NCI-H128 (cell line): Measurements from ENCODE around the gene MOB2.

Experiments
- DNase-seq: peaks from one replicate; lab custom pipeline; 2025; ENCODE audit not compliant: unreplicated experiment; lab: John Stamatoyannopoulos, UW

Gene MOB2

DNA sequence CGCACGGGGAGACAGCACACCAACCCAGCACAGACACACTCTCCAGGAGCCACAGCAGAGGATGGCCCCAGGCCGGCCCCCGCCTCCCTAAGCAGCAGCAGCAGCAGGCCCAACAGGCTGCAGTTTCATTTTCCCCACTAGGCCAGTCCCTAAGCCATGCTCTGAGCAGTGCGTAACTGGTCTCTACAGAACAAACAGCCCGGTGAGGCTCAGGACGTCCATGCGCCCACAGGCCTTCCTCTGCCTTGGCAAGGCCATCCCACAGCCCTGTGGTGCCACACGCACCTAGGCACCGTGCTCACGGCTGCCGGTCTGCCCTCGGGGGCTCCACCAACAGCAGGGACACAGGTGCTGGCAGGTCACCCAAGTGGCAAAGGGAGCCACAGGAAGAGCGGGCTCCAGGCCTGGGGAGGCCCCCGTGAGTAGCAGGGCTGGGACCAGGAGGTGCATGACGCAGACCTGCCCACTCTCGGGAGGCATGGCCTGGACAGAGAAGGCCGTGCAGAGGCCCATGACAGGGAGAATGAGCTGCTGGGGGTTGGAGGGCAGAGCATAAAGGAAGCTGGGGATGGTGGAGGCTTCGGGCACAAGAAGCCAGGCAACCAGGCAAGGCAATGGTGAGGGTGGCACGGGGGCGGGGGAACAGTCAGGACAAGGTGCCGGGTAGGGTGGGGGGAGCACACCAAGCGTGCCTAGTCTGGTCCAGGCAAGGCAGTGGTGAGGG, 1.4 kb upstream of the MOB2 start:
- DNase-seq, result no peak

DNA sequence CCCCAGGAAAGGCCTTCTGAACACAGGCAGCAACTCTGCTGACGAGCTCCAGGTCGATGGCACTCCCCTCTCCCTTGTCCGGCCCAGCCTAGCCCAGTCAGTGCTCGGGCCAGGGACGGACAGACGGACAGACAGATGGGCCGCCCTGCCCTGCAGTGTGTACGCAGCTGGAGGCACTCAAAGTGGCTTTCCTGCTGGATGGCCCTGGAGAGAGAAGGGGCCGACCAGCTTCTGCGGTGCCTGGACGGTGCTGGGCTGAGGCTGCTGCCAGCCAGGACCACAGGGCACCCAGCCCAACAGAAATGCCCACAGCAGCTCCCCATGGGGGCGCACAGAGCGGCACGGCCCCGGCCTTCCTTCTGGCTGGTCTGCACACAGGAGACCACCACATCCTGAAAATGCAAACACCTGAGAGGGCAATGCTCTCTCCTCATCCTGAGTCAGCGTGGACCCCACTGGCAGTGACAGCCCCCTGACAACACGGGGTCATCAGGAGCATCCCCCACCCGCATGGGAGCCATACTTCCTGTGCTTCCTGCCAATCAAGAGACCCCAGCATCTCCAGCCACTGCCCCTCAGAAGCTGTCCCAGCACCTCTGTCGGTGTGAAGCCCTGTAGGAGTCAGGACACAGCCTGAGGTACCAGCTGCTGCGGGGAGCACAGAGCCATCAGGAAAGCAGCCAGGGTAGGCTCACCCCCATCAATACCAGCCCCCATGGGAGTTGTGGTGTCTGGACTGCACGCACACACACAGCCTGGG, 692 bp upstream of the MOB2 start:
- no peak for DNase-seq

DNA sequence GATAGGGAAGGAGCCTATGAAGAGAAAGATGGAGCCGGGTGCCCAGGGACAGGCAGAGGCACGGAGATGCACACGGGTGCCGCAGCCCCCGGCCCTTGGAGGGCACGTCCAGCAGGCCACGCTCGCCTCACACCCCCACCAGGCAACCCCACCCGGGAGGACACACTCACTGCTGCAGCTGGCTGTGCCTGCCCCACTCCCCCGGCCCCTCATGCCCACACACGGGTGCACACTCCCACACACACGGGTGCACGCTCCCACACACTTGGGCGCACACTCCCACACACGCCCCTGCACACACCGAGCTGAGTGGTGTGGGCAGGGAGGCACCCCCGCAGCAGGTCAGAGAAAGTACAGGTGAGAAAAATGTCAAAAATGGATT, 1.1 kb downstream of the MOB2 start:
- DNase-seq, result no peak

DNA sequence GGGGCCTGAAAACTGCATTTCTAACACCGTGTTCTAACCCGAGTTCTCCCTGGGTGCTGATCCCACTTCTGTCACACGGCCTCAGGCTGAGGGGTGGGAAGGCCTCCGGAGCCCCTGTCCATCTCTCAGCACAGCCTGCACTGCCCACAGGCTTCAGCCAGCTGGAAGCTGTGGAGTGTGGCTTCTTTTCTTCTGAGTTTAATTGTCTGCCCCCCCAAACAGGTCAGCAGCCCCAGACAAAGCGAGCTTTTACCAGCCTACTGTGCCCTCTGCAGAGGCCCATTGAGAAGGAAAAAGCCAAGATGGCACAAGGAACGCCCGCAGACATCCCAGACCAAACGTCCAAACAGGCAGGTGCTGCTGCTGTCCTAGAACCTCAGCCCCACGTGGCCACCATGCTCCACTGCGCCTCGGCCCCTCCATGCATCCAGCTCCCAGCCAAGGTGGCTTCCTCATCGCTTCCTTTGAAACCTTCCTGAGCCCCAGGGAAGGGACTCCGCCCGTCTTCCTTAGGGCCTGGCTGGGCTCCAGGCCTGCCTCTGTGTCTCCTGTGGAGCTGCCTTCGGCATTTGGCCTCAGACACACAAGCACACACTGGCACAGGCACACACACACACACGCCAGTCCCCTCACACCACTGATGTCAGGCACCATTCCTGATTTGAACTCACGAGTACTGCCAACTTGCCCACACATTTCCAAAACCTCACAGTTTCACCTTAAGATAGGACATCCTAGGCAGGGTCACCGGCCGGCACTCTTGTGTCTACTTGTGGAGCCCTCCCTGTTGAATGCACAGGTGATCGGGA, 1.7 kb downstream of the MOB2 start:
- no peak for DNase-seq

DNA sequence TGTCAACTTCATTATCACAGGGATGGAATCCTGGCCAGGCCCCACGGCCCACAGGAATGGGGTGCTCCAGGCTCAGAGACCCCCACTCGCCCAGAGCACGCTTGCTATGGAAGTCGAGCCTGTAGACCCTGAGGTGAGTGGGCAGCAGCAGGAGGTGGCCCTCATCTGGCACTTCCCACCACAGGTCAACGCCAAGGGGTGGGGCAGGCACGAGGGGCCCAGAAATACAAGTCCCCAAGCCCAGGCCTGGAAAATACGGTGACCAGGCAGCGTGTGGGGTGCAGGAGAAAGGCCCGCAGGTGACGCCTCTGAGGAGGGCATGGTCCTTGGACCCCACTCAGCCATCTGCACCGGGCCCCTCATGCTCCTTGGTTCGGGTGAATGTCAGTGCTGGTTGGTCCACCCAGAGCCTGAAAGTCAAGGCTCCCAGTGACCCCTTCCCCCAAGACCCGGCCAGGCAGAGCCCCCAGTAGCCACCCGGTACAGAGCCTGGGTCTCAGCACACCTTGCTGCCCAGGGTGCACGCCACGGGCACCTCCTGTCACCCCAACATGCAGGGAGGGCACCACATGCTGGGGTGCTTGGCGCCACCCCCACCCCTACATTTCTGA, 2.4 kb downstream of the MOB2 start:
- DNase-seq, result no peak

DNA sequence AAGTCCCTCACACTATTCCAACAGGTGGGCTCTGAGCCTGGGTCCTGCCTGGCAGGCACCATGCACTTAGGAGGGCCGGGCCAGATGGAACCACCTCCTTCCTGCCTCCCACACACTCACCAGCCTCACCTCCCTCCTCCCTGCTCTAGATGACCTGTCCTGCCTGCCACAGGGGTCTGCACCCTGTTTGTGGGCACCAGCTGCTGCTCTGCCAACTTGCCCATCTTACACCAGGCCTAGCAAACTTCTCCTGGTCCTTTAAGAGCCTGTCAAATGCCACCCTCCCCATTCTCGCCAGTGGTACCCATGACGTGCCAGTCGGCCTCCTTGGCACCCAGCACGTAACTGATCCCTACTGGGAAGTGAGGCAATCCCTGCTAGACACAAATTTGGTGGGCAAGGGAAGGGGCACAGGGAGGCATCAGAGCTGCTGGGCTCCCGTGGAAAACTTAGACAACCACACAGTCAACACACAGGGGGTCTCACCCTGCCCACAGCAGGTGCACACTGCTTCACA, 3.1 kb downstream of the MOB2 start:
- no peak for DNase-seq

DNA sequence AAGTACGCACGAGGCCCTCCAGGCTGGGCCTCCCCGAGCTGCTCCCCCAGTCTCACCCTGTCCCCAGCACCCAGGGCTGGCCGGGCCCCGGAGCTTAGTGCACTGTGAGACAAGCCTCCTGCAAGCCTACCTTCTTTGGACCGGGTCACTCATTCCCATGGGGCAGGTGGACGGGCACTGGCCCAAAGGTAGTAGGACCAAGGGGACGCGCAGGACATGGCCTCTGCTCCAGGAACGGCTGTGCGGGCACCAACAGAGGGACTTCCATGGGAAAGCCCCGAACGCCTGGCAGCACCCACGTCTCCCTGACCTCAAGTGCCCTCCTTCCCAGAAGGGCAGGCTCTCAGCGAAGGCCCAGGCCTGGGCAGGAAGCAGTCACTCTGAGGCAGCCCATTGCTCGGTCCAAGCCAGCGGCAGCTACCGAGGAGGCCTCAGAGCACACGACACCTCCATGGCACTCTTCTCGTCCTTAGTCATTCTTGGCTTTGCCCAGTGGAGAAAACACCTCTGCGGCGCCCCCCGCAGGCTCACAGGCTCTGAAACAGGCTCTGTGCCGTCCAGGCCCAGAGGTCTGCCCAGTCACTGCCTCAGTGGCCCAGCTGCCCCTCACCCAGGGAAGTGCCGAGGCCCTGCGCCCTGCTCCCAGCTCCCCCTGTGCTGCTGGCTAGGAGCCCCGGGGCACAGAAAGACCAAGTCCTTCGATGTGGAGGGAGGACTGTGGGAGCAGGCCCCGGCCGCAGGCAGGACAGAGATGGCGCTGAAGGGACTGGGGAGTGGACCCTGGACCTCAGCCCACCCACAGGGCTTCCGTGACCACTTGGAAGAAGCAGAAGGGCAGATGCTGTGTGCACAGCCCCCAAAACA, 3.8 kb downstream of the MOB2 start:
- DNase-seq, result no peak

DNA sequence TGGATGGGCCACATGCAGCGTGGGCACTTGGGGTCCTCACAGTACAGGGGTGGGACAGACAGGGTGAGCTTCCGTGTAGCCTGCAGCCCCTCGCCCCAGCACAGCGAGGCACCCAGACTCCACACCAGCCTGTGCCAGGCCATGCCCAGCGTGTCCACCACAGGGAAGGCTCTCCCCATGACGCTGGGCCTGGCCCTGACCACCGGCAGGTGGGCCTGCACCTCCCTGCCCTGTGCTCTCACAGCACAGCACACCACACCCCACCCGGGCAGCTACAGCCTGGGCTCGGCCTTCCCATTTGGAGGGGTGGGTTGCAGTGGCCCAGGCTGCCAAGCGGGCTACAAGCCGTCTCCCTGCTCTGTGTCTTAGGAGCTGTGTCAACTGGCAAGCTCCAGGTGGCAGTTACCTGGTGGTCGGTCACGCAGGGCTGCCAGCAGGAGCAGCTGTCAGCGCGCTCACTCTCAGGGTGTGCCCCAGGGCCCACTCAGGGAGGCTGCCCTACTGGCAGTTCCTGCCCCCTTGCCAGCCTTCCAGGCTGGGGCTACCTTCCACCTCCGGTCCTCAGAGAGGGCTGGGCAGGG, 4.6 kb downstream of the MOB2 start:
- no peak for DNase-seq

DNA sequence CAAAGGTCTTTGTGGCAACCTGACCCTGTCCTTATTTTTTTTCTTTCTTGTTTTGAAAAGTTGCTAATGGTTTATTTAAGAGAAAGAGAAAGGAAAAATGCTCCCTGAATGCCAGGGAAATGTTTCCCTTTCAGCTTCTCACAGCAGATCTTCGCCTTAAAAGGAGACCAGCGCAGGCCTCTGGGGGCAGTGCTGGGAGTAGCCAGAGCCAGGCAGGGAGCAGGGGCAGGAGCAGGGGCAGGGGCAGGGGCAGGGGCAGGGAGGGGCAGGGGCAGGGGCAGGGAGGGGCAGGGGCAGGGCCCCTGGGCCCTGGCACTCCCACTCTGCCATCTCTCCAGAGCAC, 5.1 kb downstream of the MOB2 start:
- no peak for DNase-seq

DNA sequence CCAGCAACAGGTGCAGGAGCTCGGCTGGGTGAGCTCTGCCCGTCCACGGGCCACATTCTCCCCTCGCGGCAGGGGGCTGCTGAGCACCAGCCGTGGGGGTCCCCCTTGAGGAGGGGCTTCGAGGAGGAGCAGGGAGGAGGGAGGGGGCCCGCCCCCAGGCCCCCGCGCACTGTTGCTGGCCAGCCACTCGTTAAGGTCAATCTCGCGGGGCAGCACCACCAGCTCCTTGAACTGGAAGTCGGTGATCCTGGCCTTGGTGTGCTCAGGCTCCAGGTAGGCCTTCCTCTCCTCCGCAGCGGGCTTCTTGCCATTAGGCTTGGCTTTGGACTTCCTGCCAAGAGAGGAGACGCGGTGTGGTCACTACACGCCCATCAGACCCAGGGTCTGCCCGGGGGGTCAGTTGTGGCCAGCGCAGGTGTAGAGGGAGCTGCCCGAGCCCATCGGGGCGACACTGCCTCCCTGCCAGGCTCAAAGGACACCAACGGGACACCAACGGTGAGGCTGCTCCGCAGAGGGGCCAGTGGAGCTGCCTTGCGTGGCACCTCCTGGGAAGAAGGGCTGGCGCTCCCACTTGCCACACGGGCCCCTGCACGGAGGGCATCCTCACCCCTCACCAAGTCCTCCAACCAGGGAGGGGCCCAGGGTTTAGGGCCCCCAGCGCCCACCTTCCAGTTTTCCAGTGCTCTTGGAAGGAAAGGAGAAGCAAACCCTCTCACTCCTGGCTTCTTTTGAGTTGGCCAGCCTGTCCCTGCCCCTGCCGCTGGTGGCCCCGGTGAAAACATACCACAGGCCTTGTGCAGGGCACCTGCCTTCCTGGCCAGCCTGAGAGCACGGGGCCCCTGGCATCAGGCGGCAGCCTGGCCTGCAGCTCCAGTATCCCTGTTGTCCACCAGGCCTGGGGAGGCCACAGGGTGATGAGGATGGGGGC, 5.8 kb downstream of the MOB2 start:
- DNase-seq, result no peak

DNA sequence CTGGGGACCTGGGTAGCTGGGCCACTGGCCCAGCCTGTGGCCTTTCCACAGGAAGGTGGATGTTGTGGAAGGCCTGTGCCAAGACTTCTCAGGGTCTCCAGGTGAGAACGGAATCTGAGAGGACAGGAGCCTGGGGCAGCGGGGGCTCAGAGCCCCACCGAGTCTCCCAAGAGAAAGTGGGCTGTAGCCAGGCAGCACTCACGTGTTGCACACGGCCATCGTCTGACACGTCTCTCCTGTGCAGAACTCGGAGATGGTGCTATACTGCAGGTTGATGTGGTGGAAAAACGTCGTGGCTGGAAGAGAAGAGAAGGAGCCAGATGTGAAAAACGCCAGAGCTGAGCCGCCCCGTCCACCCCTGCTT, 6.4 kb downstream of the MOB2 start:
- DNase-seq, result no peak

DNA sequence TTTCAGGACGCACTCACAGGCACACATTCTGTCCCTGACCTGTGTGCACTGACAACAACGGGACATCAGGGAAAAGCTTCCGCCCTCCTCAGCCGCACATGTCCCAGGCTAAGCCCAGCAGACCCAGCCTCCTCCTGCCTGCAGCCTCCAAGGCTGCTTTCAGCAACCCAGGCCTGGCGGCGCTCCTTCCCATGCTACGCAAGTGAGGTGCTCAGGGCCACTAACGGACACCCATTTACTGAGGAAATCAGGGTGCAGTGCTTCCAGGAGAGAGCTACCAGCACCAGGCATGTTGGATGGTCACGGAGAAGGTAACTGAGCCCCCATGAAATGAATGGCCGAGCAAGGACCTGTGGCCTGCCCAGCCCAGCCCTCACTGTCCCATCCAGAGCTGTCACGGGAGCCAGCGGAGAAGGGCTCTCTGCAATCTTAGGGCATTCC, 6.9 kb downstream of the MOB2 start:
- no peak for DNase-seq

DNA sequence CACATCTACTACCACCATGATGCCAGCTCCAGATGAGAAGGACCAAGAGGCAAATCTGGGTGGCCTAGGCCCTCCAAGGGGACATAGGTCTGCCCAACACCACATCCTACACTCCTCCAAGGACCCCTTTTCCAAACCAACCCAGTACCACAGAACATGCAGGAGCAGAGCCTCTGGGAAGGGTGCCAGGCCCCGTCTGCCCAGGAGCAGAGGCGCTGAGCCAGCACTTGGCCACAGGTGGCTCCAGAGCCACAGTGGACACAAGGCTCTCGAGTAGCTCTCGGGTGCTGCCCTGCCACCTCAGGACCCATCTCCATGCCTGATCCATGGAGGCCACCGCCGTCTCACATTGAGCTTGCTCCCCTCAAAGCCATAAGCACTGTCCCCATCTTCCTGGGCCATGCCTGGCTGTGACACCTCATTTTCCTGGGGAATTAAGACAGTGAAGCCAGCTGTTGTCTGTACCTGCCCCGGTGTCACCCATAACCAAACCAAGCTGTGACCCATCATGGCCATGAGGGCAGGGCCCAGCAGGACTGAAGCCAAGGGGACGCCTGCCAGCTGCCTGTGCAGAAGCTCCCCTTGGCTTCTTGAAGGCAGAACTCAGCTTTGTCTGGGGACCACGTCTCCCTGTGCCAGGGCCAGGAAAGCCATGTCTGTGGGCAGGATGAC, 7.4 kb downstream of the MOB2 start:
- no peak for DNase-seq

DNA sequence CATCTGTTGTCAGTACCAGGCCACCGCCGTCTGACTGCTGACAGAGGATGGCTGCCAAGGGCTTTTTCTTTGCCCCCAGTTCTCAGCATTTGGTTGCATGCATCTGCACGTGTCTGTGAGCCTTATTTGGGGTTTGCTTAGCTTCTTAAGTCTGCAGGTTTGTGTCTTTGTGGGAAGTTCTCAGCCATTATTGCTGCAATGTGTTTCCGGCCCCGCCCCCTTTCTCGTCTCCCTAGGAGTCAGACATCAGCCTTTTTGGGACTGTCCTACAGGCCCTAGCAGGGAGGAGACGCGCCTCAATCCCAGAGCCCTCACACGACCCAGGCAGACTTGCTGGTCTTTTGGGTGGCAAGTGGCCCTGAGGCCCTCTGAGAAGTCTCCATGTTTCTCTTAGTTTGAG, 8.0 kb downstream of the MOB2 start:
- no peak for DNase-seq

DNA sequence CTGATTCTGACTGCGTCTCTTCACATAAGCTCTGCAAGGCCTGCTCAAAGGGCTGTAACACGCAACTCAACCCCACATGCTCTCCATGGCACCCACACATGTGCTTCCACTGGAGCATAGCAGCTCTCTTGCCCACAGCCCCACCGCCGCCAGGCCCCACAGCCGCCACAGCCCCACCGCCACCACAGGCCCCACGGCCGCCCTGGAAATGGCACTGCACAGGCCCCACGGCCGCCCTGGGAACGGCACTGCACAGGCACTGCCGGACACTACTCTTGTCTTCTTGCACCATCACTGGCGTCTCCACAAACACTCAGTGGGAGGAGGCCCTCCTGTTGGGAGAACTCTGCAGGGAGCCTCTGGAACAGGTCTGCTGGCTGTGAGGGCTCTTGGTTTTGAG, 8.6 kb downstream of the MOB2 start:
- no peak for DNase-seq

DNA sequence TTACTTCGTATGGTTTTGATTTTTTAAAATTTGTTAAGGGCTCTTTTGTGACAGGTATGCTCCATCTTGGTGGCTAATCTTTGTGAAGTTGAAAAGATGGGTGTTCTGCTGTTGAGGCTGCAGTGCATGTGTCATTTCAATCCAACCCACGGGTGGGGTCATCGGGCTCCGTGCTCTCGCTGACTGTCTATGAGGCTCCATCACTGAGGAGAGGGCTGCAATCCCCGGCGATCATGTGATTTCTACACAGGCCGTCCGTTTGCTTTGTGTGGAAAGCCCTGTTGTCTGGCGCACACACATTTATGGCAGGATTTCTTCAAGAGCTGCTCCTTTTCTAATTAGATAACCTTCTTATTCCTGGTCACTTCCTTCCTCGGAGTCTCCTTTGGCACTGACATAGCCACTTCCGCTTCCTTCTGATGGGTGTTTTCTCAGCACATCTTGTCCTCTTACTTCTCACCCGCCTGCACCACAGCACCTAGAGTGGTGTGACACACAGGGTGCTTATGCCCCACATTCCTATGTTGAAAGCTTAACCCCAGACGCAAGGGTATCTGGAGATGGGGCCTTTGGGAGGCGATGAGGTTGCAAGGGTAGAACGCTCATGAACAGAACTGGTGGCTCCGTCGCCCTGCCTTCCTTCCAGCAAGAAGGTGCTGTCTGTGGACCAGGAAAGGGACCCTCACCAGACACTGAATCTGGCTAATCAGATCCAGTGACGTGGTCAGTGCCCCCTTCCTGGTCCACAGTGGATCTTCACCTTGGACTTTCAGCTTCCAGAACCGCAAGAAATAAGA, 9.4 kb downstream of the MOB2 start:
- no peak for DNase-seq

DNA sequence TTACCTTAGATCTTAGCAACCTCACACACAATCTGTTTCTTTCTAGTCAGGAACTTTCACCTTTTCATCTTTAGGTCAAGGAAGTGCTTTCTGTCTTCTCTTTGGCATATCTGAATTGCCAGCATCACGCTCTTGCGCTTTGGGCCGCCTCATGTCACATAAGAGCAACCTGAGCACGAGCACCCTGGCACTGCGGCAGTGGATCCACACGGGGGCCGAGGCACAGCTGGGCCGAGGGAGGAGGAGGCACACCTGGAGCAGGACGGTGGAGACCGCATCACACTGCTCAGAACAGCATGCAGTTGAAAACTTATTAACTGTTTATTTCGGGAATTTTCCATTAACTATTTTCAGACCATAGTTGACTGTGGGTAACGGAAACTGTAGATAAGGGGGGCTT, 10.7 kb downstream of the MOB2 start:
- DNase-seq, result no peak

DNA sequence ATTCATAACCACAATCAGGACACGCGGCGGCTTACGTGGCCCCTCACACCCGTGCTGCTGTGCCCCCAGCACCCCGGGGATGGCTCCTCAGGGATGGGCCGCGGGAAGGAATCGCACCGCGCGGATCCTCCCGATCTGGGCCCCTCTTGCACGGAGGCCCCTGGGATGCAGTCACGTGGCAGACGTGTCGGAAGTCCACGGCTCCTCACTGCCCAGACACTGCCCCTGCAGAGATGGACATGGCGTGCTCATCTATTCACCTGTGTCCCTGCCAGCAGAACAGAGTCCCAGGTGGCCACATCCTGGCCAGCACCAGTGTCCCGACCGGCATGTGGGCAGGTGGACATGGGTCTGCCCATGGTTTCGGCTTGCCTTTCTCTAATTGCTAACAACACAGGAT, 12.8 kb downstream of the MOB2 start:
- DNase-seq, result no peak
